K562 (cell line): ENCODE measurements around the gene SLC26A8. TPM values are rescaled to one million over a fixed set of nuclear protein-coding genes. Genes with fewer than 3 reads are reported as not detected.

Experiments used
- ATAC-seq: fragments of 200-7000 bp; cut with Tn5 transposase; 3 replicates; pipeline ENCODE4 v1.9.1; 2020; ENCODE audit warnings: moderate library complexity
- BruUV-seq: library from RNA; stranded (reverse); fragments of 400-500 nt; replicated peaks from 2 replicates; lab custom pipeline; 2021; lab: Mats Ljungman, UMichigan
- CTCF ChIA-PET: fragments of 300-600 bp; formaldehyde crosslinking; extraction: SDS; loops from one replicate; lab custom pipeline; 2021; ENCODE audit warnings: low intra/inter-chr PET ratio; lab: Yijun Ruan, JAX
- POLR2A ChIA-PET: fragments of 300-600, 350-650 bp; sonication (Branson Sonifier 250); formaldehyde crosslinking; extraction: SDS; loops from one replicate; lab custom pipeline; 2021; ENCODE audit warnings: antibody characterized with exemption, inconsistent platforms; lab: Yijun Ruan, JAX
- DNase-seq, 4 experiments: peaks; one replicate each; pipeline versions ENCODE4 v3.0.0 to v3.0.0-alpha.2; 2011 to 2018; ENCODE audit warnings: low spot score in 3 of 4, mixed read lengths in 3 of 4; ENCODE audit errors: extremely low read depth in 1 of 4
- FAIRE-seq: peaks from 2 replicates; lab custom pipeline; 2011; peaks lifted over from hg19 to GRCh38; lab: Jason Lieb, UNC
- H2AFZ ChIP-seq: 2 replicates; pipeline ENCODE4 v1.6.0; 2011; ENCODE audit warnings: low read depth, low read length, control low read depth, inconsistent platforms
- H3K27ac ChIP-seq: fragments of 200-600 bp; 3 replicates; pipeline ENCODE4 v1.8.0; 2011; ENCODE audit warnings: low read depth, mild to moderate bottlenecking, control low read depth, inconsistent platforms, low read length, moderate library complexity, mixed read lengths; ENCODE audit errors: extremely low read depth
- H3K27me3 ChIP-seq, 2 experiments: fragments of 300-600 bp in 1 of 2; 2 replicates in 1 of 2; 3 replicates in 1 of 2; pipeline versions ENCODE4 v1.6.0 to v1.8.0; 2011; ENCODE audit warnings: inconsistent platforms in 2 of 2, low read length in 2 of 2, mild to moderate bottlenecking in 1 of 2, mixed read lengths in 1 of 2, moderate library complexity in 1 of 2; ENCODE audit not compliant: control insufficient read depth in 2 of 2, insufficient read depth in 2 of 2
- H3K36me3 ChIP-seq: fragments of 300-600 bp; 3 replicates; pipeline ENCODE4 v1.8.0; 2011; ENCODE audit warnings: mild to moderate bottlenecking, low read length, inconsistent platforms; ENCODE audit not compliant: control insufficient read depth, insufficient read depth
- H3K4me1 ChIP-seq, 2 experiments: fragments of 200-600 bp in 1 of 2; replicated peaks in 1 of 2; 2 replicates in 1 of 2; 3 replicates in 1 of 2; pipeline versions ENCODE4 v1.5.1 to v1.8.0; 2011; ENCODE audit warnings: inconsistent platforms in 2 of 2, low read length in 2 of 2, mild to moderate bottlenecking in 1 of 2, mixed read lengths in 1 of 2, moderate library complexity in 1 of 2; ENCODE audit not compliant: control insufficient read depth in 2 of 2, insufficient read depth in 2 of 2
- H3K4me2 ChIP-seq: 2 replicates; pipeline ENCODE4 v1.6.1; 2011; ENCODE audit warnings: low read length, control low read depth, inconsistent platforms, mixed read lengths; ENCODE audit not compliant: insufficient read depth
- H3K4me3 ChIP-seq: fragments of 200-600 bp; sonication (generic), shearing (Covaris generic); 2 replicates; pipeline ENCODE4 v1.5.1; 2016; ENCODE audit warnings: control low read depth, inconsistent platforms
- H3K79me2 ChIP-seq: fragments of 200-600 bp; 3 replicates; pipeline ENCODE4 v1.8.0; 2011; ENCODE audit warnings: low read length, inconsistent platforms; ENCODE audit not compliant: control insufficient read depth, insufficient read depth
- H3K9ac ChIP-seq, 2 experiments: 2 replicates each; pipeline versions ENCODE4 v1.6.0 to v1.6.1; 2011; ENCODE audit warnings: low read depth in 2 of 2, low read length in 2 of 2, control low read depth in 1 of 2, inconsistent platforms in 1 of 2, mild to moderate bottlenecking in 1 of 2, mixed read lengths in 1 of 2; ENCODE audit not compliant: insufficient read depth in 1 of 2
- H3K9me1 ChIP-seq: one replicate; pipeline ENCODE4 v1.6.0; 2011; ENCODE audit warnings: inconsistent platforms, mild to moderate bottlenecking, low read length, moderate library complexity; ENCODE audit not compliant: control insufficient read depth, insufficient read depth
- H3K9me3 ChIP-seq: replicated peaks from 2 replicates; pipeline ENCODE4 v1.5.1; 2011; ENCODE audit warnings: low read depth, low read length, inconsistent platforms; ENCODE audit not compliant: control insufficient read depth, insufficient read depth
- H4K20me1 ChIP-seq: replicated peaks from 2 replicates; pipeline ENCODE4 v1.6.1; 2011; ENCODE audit warnings: low read length, inconsistent platforms, mixed read lengths; ENCODE audit not compliant: control insufficient read depth, insufficient read depth
- ZNF217 ChIP-seq: sonication (generic); formaldehyde crosslinking; IDR thresholded peaks from 2 replicates; pipeline ENCODE4 v1.8.0; 2022; ENCODE audit warnings: mild to moderate bottlenecking, missing genetic modification reagents
- WGBS: fragments of 100-300 bp; shearing (Covaris generic); methylation state at CpG from one replicate; pipeline ENCODE4 v1.1.6; 2016; ENCODE audit warnings: low coverage, mixed read lengths; ENCODE audit not compliant: insufficient coverage; ENCODE audit errors: missing lambda C conversion rate; 5-methylcytosine and 5-hydroxymethylcytosine counted together
- in situ Hi-C: fragments of 300-500 bp; cut with MboI; formaldehyde crosslinking; loops from 4 replicates; pipeline ENCODE4 v1.15.0; 2018; ENCODE audit warnings: inconsistent platforms, mixed read lengths
- intact Hi-C: fragments of 100-400 bp; cut with micrococcal nuclease; formaldehyde crosslinking; loops from 2 replicates; pipeline ENCODE4 v1.14.2; 2022
- polyA plus RNA-seq, 8 experiments: library from polyadenylated mRNA; depleted of rRNA in 4 of 8; stranded (reverse) in 5 of 8; unstranded in 3 of 8; fragments of >200 nt; fragmentation: Nextera tagmentation in 2 of 8; fragmentation: Illumina TruSeq in 1 of 8; extraction: Ambion mirVana in 2 of 8; extraction: Trizol in 1 of 8; gene quantifications; 2 replicates each; pipeline versions ENCODE4 v1.2.1 to v1.2.3, GENCODE V29; 2011 to 2014; ENCODE audit warnings: inconsistent platforms in 1 of 8, missing spikeins in 1 of 8
- total RNA-seq, 7 experiments: library from RNA; depleted of rRNA in 6 of 7; stranded (reverse); fragments of >200 nt in 6 of 7; fragmentation: Illumina TruSeq in 2 of 7; extraction: Trizol in 2 of 7; gene quantifications; 2 replicates each; pipeline versions ENCODE4 v1.2.1 to v1.2.3, GENCODE V29; 2011 to 2021; ENCODE audit warnings: low replicate concordance in 1 of 7
- TF ChIP-seq, protein P1 (sequence below), 2 experiments: fragments of 450-650 bp; formaldehyde crosslinking in 1 of 2; IDR thresholded peaks; 2 replicates each; pipeline versions ENCODE4 v1.4.0 to v1.6.1; 2014 to 2020; ENCODE audit warnings: mild to moderate bottlenecking in 2 of 2, borderline replicate concordance in 1 of 2, low read depth in 1 of 2

SLC26A8 gene
- total and polyA plus RNA-seq, 9 of the 15 experiments (the other 6 are each of a cell fraction or from before 2014, with no cell fraction given), result not detected

DNA sequence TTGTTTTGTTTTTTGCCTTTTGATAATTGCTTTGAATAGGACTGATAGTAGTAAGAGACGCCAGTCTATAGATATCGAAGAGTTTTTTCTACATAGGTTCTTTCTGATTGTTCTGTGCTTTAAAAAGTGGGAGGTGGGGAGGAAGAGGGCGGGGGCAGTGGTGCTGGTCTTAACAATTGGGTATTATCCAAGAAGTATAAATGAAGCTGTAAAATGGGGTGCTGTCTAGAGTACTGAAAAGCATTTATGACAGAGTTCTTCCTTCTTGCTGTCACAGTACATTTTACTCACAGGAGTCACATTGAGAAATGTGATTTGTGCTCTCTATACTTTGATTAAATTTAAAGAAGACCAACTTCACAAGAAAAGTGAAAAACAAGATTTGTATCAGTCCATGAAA lies 44.1 kb upstream of the SLC26A8 start:
- H3K27me3 ChIP-seq, result no peaks in the 10 kb centered on the region
- no peak overlapping the region for H2AFZ ChIP-seq
- in situ Hi-C loops, result no loop called here
- peaks cover 49% of the 10 kb centered on the region for H3K79me2 ChIP-seq
- H3K36me3 ChIP-seq, result peaks cover 3% of the 10 kb centered on the region; the same call in 2 of the 3 replicates
- intact Hi-C loops, result no loop called here
- no peaks in the 10 kb centered on the region for H3K9me3 ChIP-seq
- no peak overlapping the region for H3K9ac ChIP-seq
- ChIA-PET CTCF (no interaction called here), POLR2A (interaction anchor here (1.5 kb wide), 1 partner anchor 17 kb away, joined by 5 read pairs; no protein-coding TSS in a partner anchor)
- TF ChIP-seq ZNF217 (CRISPR knock-in tag), result no peak
- TF ChIP-seq, protein P1, sequence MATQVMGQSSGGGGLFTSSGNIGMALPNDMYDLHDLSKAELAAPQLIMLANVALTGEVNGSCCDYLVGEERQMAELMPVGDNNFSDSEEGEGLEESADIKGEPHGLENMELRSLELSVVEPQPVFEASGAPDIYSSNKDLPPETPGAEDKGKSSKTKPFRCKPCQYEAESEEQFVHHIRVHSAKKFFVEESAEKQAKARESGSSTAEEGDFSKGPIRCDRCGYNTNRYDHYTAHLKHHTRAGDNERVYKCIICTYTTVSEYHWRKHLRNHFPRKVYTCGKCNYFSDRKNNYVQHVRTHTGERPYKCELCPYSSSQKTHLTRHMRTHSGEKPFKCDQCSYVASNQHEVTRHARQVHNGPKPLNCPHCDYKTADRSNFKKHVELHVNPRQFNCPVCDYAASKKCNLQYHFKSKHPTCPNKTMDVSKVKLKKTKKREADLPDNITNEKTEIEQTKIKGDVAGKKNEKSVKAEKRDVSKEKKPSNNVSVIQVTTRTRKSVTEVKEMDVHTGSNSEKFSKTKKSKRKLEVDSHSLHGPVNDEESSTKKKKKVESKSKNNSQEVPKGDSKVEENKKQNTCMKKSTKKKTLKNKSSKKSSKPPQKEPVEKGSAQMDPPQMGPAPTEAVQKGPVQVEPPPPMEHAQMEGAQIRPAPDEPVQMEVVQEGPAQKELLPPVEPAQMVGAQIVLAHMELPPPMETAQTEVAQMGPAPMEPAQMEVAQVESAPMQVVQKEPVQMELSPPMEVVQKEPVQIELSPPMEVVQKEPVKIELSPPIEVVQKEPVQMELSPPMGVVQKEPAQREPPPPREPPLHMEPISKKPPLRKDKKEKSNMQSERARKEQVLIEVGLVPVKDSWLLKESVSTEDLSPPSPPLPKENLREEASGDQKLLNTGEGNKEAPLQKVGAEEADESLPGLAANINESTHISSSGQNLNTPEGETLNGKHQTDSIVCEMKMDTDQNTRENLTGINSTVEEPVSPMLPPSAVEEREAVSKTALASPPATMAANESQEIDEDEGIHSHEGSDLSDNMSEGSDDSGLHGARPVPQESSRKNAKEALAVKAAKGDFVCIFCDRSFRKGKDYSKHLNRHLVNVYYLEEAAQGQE (IDR thresholded peaks at IDR 0.05; ENCODE audit: borderline replicate concordance), result 0 out of 2 replicates have a peak, but pooled peaks have one; percentile 10
- TF ChIP-seq, protein P1 (CRISPR knock-in tag; IDR thresholded peaks at IDR 0.05; ENCODE audit: low read depth), result no peak
- 68% methylated on average over 3 of the region's 3 CpGs for WGBS
- FAIRE-seq, result no peak
- H3K4me1 ChIP-seq, result peaks cover 9 to 16% of the 10 kb centered on the region in 2 experiments; a peak in 3 of 5 replicates
- no TSS peak for BruUV-seq
- H4K20me1 ChIP-seq, result peaks cover 22% of the 10 kb centered on the region
- H3K9me1 ChIP-seq, result peaks cover 6% of the 10 kb centered on the region
- ATAC-seq, result no peak
- no peak for DNase-seq
- H3K4me2 ChIP-seq, result no peak overlapping the region
- no peak overlapping the region for H3K4me3 ChIP-seq
- H3K27ac ChIP-seq, result no peak overlapping the region
